Measurements from ENCODE around the gene KCTD18.
A peak's percentile ranks its signal among the peaks of the same experiment; 100 is the strongest.

DNA sequence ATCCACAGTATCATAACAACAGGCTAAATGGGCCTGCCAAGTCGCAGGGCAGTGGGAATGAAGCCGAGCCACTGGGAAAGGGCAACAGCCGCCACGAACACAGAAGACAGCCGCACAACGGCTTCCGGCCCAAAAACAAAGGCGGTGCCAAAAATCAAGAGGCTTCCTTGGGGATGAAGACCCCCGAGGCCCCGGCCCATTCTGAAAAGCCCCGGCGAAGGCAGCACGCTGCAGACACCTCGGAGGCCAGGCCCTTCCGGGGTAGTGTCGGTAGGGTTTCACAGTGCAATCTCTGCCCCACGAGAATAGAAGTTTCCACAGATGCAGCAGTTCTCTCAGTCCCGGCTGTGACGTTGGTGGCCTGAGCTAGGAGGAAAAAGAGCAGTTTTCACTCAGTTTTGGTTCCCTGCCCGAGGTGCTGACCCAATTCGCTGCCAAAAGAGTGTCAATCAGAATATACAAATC lies 32.2 kb downstream of the KCTD18 start:
- TF ChIP-seq, protein P1, sequence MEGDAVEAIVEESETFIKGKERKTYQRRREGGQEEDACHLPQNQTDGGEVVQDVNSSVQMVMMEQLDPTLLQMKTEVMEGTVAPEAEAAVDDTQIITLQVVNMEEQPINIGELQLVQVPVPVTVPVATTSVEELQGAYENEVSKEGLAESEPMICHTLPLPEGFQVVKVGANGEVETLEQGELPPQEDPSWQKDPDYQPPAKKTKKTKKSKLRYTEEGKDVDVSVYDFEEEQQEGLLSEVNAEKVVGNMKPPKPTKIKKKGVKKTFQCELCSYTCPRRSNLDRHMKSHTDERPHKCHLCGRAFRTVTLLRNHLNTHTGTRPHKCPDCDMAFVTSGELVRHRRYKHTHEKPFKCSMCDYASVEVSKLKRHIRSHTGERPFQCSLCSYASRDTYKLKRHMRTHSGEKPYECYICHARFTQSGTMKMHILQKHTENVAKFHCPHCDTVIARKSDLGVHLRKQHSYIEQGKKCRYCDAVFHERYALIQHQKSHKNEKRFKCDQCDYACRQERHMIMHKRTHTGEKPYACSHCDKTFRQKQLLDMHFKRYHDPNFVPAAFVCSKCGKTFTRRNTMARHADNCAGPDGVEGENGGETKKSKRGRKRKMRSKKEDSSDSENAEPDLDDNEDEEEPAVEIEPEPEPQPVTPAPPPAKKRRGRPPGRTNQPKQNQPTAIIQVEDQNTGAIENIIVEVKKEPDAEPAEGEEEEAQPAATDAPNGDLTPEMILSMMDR (IDR thresholded peaks at IDR 0.05): no peak
- TF ChIP-seq EP300 (IDR thresholded peaks at IDR 0.05) (no peak), POLR2AphosphoS5 (IDR thresholded peaks at IDR 0.05) (peak in 1 of 2 donors; percentile 44), POLR2A (IDR thresholded peaks at IDR 0.05; ENCODE audit: low read depth) (no peak)

All from esophagus muscularis mucosa (tissue), 4 donors.